ENCODE measurements around the gene DNAJC19. TPM values are rescaled to one million over a fixed set of nuclear protein-coding genes. Genes with fewer than 3 reads are reported as not detected.
"Not testable (repeated sequence)": the region's sequence is repeated elsewhere in the genome, so short reads cannot be mapped to it uniquely, and the experiment has no call there.

The DNAJC19 gene
- total and polyA plus RNA-seq, 2 donors (not counting 1 experiment from before 2014, with no cell fraction given): 26.9 to 48.9 TPM

GRCh38 chr3:180987344-180987743, 2.2 kb downstream of the DNAJC19 start:
- ChIA-PET POLR2A (no interaction called here), CTCF (no interaction called here)
- Mint-ChIP-seq H3K27me3 (no peaks in the 10 kb centered on the region), H3K27ac (peak overlapping the region; percentile 18), H3K4me1 (peaks cover 37% of the 10 kb centered on the region), H3K9me3 (ENCODE audit: insufficient read depth) (no peaks in the 10 kb centered on the region), H3K4me3 (peak overlapping the region; percentile 6)
- DNase-seq (no peak), ATAC-seq (ENCODE audit: low read depth) (no peak)
- no peak for TF ChIP-seq EZH2 (IDR thresholded peaks at IDR 0.05; ENCODE audit: borderline replicate concordance, insufficient read depth, low read depth, low read length, poor library complexity, severe bottlenecking)
- TF ChIP-seq, protein P1, sequence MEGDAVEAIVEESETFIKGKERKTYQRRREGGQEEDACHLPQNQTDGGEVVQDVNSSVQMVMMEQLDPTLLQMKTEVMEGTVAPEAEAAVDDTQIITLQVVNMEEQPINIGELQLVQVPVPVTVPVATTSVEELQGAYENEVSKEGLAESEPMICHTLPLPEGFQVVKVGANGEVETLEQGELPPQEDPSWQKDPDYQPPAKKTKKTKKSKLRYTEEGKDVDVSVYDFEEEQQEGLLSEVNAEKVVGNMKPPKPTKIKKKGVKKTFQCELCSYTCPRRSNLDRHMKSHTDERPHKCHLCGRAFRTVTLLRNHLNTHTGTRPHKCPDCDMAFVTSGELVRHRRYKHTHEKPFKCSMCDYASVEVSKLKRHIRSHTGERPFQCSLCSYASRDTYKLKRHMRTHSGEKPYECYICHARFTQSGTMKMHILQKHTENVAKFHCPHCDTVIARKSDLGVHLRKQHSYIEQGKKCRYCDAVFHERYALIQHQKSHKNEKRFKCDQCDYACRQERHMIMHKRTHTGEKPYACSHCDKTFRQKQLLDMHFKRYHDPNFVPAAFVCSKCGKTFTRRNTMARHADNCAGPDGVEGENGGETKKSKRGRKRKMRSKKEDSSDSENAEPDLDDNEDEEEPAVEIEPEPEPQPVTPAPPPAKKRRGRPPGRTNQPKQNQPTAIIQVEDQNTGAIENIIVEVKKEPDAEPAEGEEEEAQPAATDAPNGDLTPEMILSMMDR (IDR thresholded peaks at IDR 0.05): no peak
- peaks cover 0 to 32% of the 10 kb centered on the region in 2 experiments for H3K36me3 ChIP-seq (replicated peaks in 1 of 2; ENCODE audit: control extremely low read depth in 1 of 2, control insufficient read depth in 1 of 2, extremely low read depth in 1 of 2, insufficient read depth in 2 of 2, low read length in 1 of 2)
- no peak overlapping the region for H3K4me3 ChIP-seq (ENCODE audit: control extremely low read depth in 1 of 5, extremely low read depth in 1 of 5, insufficient read depth in 1 of 5, low read depth in 2 of 5, low read length in 4 of 5)
- H3K4me2 ChIP-seq (replicated peaks; ENCODE audit: low read depth, low read length, poor library complexity, severe bottlenecking): no peak overlapping the region
- H3K9ac ChIP-seq (ENCODE audit: low read length): no peak overlapping the region
- no peaks in the 10 kb centered on the region for H3K9me3 ChIP-seq (ENCODE audit: control extremely low read depth in 1 of 3, control insufficient read depth in 2 of 3, insufficient read depth in 1 of 3, low read length in 2 of 3)
- H3K27ac ChIP-seq (ENCODE audit: low read length in 2 of 2): peak overlapping the region in 1 of 2 donors; percentile 50
- intact Hi-C loops (cut with micrococcal nuclease): no loop called here
- peaks cover 12% of the 10 kb centered on the region for H3K79me2 ChIP-seq (ENCODE audit: control insufficient read depth, insufficient read depth, low read length)
- H3K27me3 ChIP-seq (replicated peaks in 1 of 4; ENCODE audit: control extremely low read depth in 1 of 4, control insufficient read depth in 3 of 4, insufficient read depth in 4 of 4, low read length in 3 of 4): no peaks in the 10 kb centered on the region
- WGBS (ENCODE audit: insufficient coverage): no CpG with 5 or more reads among the region's 2 CpGs
- H4K20me1 ChIP-seq (ENCODE audit: control insufficient read depth, insufficient read depth, low read length, poor library complexity, severe bottlenecking): no peaks in the 10 kb centered on the region
- H2AFZ ChIP-seq (ENCODE audit: insufficient read depth, low read depth, low read length, poor library complexity, severe bottlenecking): no peak overlapping the region
- H3K4me1 ChIP-seq (ENCODE audit: control insufficient read depth in 2 of 2, insufficient read depth in 2 of 2, low read length in 2 of 2): peaks cover 15 to 17% of the 10 kb centered on the region in 2 donors

DNA sequence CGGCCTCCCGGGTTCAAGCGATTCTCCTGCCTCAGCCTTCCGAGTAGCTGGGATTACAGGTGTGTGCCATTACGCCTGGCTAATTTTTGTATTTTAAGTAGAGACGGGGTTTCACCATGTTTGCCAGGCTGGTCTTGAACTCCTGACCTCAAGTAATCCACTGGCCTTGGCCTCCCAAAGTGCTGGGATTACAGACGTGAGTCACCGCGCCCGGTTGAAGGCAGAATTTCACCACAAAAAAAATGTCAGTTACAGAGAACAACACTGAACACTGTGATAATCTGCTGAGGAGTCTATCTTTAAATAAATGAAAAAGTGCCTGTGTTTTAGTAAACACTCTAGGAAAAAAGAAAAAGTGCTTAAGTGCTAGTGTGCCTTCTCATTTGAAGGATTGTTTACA, 3.2 kb downstream of the DNAJC19 start:
- H3K9me3 ChIP-seq (ENCODE audit: control extremely low read depth in 1 of 3, control insufficient read depth in 2 of 3, insufficient read depth in 1 of 3, low read length in 2 of 3); H3K27me3 ChIP-seq (replicated peaks in 1 of 4; ENCODE audit: control extremely low read depth in 1 of 4, control insufficient read depth in 3 of 4, insufficient read depth in 4 of 4, low read length in 3 of 4); POLR2A ChIA-PET; H4K20me1 ChIP-seq (ENCODE audit: control insufficient read depth, insufficient read depth, low read length, poor library complexity, severe bottlenecking); H3K4me2 ChIP-seq (replicated peaks; ENCODE audit: low read depth, low read length, poor library complexity, severe bottlenecking); H3K9me3 Mint-ChIP-seq (ENCODE audit: insufficient read depth); ATAC-seq (ENCODE audit: low read depth); H3K4me3 ChIP-seq (ENCODE audit: control extremely low read depth in 1 of 5, extremely low read depth in 1 of 5, insufficient read depth in 1 of 5, low read depth in 2 of 5, low read length in 4 of 5); intact Hi-C loops (cut with micrococcal nuclease); H3K27me3 Mint-ChIP-seq; H2AFZ ChIP-seq (ENCODE audit: insufficient read depth, low read depth, low read length, poor library complexity, severe bottlenecking); H3K27ac ChIP-seq (ENCODE audit: low read length in 2 of 2); H3K27ac Mint-ChIP-seq; DNase-seq; H3K9ac ChIP-seq (ENCODE audit: low read length); H3K4me3 Mint-ChIP-seq; CTCF ChIA-PET: not testable (repeated sequence)
- no CpG with 5 or more reads among the region's 10 CpGs for WGBS (ENCODE audit: insufficient coverage)
- Histone ChIP-seq H3K79me2 (ENCODE audit: control insufficient read depth, insufficient read depth, low read length) (peaks cover 12% of the 10 kb centered on the region), H3K4me1 (ENCODE audit: control insufficient read depth in 2 of 2, insufficient read depth in 2 of 2, low read length in 2 of 2) (peaks cover 15 to 17% of the 10 kb centered on the region in 2 donors), H3K36me3 (replicated peaks in 1 of 2; ENCODE audit: control extremely low read depth in 1 of 2, control insufficient read depth in 1 of 2, extremely low read depth in 1 of 2, insufficient read depth in 2 of 2, low read length in 1 of 2) (peaks cover 0 to 33% of the 10 kb centered on the region in 2 experiments)
- peaks cover 35% of the 10 kb centered on the region for H3K4me1 Mint-ChIP-seq
